ENCODE results near the gene C2orf72. TPM values are rescaled to one million over a fixed set of nuclear protein-coding genes. Genes with fewer than 3 reads are reported as not detected.

The C2orf72 gene
- total and polyA plus RNA-seq, 2 of the 13 experiments (the other 11 are each of a cell fraction or from before 2014, with no cell fraction given): 147 to 203 TPM

DNA sequence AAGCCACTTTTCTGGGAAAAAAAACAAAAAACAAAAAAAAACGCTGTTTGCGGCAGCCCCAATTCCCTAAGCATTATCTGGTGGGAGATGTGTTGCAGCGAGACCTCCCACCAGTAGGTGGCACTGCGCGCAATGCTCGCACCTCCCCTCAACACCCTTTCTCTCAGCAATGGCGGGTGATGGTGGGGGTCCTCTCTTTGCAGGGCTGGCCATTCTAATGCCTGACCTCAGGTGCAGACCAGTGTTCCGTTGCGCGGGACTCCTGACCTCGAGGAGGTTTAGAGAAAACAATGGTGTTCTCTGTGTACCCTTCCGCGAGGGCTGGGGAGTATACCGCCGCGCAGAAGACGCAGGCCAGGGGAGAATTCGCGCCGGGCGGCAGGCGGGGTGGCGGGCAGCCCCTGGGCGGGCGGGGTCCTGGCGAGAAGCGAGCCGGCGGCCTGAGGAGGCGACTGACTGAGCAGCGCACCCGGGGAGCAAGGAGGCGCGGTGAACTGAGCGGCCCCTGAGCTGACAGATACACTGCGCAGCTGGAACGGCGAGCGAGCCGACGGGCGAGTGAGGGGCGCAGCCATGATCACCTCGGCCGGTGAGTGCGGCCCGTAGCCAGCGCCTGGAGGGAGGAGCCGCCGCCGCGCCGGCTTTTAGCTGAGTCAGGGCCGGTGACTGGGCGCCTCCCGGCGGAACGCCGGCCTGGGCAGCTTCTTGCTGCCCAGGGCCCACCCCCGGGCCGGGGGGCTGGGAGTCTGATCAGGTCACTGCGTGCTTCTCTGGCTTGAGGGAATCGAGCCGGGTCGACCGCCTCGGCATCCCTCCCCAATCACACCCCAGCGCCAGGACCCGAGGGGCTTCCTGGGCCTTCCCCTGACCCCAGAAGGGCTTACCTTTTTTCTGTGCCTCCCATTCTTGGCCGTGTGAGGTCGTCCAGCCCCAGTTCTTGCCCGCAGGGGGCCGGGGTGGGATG, 19.4 kb downstream of the C2orf72 start, which contains the start of gene PSMD1 (continued):
- TF ChIP-seq, protein P1, sequence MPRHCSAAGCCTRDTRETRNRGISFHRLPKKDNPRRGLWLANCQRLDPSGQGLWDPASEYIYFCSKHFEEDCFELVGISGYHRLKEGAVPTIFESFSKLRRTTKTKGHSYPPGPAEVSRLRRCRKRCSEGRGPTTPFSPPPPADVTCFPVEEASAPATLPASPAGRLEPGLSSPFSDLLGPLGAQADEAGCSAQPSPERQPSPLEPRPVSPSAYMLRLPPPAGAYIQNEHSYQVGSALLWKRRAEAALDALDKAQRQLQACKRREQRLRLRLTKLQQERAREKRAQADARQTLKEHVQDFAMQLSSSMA (CRISPR knock-in tag; IDR thresholded peaks at IDR 0.05): 0 out of 2 replicates have a peak, but pooled peaks have one; percentile 43
- 0 out of 2 replicates have a peak, but pooled peaks have one; percentile 6 for TF ChIP-seq STAG1 (CRISPR knock-in tag; IDR thresholded peaks at IDR 0.05)
- TF ChIP-seq SKI (IDR thresholded peaks at IDR 0.05; ENCODE audit: partially characterized antibody): peak; percentile 79
- TF ChIP-seq EHMT2 (IDR thresholded peaks at IDR 0.05; ENCODE audit: borderline replicate concordance, low read depth, low read length): no peak
- TF ChIP-seq, protein P2, sequence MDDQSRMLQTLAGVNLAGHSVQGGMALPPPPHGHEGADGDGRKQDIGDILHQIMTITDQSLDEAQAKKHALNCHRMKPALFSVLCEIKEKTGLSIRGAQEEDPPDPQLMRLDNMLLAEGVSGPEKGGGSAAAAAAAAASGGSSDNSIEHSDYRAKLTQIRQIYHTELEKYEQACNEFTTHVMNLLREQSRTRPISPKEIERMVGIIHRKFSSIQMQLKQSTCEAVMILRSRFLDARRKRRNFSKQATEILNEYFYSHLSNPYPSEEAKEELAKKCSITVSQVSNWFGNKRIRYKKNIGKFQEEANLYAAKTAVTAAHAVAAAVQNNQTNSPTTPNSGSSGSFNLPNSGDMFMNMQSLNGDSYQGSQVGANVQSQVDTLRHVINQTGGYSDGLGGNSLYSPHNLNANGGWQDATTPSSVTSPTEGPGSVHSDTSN (CRISPR knock-in tag; IDR thresholded peaks at IDR 0.05; ENCODE audit: borderline replicate concordance): no peak
- 0 out of 2 replicates have a peak, but pooled peaks have one; percentile 25 for TF ChIP-seq NCOA2 (CRISPR knock-in tag; IDR thresholded peaks at IDR 0.05)
- TF ChIP-seq, protein P3, sequence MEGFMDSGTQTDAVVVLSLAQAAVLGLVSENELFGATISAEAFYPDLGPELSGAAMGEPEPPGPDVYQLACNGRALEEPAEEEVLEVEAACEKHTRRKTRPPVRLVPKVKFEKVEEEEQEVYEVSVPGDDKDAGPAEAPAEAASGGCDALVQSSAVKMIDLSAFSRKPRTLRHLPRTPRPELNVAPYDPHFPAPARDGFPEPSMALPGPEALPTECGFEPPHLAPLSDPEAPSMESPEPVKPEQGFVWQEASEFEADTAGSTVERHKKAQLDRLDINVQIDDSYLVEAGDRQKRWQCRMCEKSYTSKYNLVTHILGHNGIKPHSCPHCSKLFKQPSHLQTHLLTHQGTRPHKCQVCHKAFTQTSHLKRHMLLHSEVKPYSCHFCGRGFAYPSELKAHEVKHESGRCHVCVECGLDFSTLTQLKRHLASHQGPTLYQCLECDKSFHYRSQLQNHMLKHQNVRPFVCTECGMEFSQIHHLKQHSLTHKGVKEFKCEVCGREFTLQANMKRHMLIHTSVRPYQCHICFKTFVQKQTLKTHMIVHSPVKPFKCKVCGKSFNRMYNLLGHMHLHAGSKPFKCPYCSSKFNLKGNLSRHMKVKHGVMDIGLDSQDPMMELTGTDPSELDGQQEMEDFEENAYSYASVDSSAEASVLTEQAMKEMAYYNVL (CRISPR knock-in tag; IDR thresholded peaks at IDR 0.05; ENCODE audit: borderline replicate concordance): peak; percentile 79; the same call in 1 of the 2 replicates
- peak; percentile 70; the same call in 1 of the 2 replicates for TF ChIP-seq ZNF430 (CRISPR knock-in tag; IDR thresholded peaks at IDR 0.05)
- TF ChIP-seq, protein P4, sequence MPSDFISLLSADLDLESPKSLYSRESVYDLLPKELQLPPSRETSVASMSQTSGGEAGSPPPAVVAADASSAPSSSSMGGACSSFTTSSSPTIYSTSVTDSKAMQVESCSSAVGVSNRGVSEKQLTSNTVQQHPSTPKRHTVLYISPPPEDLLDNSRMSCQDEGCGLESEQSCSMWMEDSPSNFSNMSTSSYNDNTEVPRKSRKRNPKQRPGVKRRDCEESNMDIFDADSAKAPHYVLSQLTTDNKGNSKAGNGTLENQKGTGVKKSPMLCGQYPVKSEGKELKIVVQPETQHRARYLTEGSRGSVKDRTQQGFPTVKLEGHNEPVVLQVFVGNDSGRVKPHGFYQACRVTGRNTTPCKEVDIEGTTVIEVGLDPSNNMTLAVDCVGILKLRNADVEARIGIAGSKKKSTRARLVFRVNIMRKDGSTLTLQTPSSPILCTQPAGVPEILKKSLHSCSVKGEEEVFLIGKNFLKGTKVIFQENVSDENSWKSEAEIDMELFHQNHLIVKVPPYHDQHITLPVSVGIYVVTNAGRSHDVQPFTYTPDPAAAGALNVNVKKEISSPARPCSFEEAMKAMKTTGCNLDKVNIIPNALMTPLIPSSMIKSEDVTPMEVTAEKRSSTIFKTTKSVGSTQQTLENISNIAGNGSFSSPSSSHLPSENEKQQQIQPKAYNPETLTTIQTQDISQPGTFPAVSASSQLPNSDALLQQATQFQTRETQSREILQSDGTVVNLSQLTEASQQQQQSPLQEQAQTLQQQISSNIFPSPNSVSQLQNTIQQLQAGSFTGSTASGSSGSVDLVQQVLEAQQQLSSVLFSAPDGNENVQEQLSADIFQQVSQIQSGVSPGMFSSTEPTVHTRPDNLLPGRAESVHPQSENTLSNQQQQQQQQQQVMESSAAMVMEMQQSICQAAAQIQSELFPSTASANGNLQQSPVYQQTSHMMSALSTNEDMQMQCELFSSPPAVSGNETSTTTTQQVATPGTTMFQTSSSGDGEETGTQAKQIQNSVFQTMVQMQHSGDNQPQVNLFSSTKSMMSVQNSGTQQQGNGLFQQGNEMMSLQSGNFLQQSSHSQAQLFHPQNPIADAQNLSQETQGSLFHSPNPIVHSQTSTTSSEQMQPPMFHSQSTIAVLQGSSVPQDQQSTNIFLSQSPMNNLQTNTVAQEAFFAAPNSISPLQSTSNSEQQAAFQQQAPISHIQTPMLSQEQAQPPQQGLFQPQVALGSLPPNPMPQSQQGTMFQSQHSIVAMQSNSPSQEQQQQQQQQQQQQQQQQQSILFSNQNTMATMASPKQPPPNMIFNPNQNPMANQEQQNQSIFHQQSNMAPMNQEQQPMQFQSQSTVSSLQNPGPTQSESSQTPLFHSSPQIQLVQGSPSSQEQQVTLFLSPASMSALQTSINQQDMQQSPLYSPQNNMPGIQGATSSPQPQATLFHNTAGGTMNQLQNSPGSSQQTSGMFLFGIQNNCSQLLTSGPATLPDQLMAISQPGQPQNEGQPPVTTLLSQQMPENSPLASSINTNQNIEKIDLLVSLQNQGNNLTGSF (CRISPR knock-in tag; IDR thresholded peaks at IDR 0.05): 0 out of 2 replicates have a peak, but pooled peaks have one; percentile 26
- no peak for TF ChIP-seq NR3C1 (CRISPR knock-in tag; IDR thresholded peaks at IDR 0.05)
- TF ChIP-seq, protein P5, sequence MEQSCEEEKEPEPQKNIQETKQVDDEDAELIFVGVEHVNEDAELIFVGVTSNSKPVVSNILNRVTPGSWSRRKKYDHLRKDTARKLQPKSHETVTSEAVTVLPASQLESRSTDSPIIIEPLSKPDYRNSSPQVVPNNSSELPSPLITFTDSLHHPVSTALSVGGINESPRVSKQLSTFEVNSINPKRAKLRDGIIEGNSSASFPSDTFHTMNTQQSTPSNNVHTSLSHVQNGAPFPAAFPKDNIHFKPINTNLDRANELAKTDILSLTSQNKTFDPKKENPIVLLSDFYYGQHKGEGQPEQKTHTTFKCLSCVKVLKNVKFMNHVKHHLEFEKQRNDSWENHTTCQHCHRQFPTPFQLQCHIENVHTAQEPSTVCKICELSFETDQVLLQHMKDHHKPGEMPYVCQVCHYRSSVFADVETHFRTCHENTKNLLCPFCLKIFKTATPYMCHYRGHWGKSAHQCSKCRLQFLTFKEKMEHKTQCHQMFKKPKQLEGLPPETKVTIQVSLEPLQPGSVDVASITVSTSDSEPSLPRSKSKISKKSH (CRISPR knock-in tag; IDR thresholded peaks at IDR 0.05; ENCODE audit: borderline replicate concordance): 0 out of 2 replicates have a peak, but pooled peaks have one; percentile 52
- TF ChIP-seq, protein P6, sequence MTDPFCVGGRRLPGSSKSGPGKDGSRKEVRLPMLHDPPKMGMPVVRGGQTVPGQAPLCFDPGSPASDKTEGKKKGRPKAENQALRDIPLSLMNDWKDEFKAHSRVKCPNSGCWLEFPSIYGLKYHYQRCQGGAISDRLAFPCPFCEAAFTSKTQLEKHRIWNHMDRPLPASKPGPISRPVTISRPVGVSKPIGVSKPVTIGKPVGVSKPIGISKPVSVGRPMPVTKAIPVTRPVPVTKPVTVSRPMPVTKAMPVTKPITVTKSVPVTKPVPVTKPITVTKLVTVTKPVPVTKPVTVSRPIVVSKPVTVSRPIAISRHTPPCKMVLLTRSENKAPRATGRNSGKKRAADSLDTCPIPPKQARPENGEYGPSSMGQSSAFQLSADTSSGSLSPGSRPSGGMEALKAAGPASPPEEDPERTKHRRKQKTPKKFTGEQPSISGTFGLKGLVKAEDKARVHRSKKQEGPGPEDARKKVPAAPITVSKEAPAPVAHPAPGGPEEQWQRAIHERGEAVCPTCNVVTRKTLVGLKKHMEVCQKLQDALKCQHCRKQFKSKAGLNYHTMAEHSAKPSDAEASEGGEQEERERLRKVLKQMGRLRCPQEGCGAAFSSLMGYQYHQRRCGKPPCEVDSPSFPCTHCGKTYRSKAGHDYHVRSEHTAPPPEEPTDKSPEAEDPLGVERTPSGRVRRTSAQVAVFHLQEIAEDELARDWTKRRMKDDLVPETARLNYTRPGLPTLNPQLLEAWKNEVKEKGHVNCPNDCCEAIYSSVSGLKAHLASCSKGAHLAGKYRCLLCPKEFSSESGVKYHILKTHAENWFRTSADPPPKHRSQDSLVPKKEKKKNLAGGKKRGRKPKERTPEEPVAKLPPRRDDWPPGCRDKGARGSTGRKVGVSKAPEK (CRISPR knock-in tag; IDR thresholded peaks at IDR 0.05; ENCODE audit: borderline replicate concordance): no peak

Data from HepG2 (cell line).